ENCODE measurements around the gene ECE1.
"Not testable (repeated sequence)": the region's sequence is repeated elsewhere in the genome, so short reads cannot be mapped to it uniquely, and the experiment has no call there.

Gene ECE1

GRCh38 chr1:21174654-21175323 lies 115.5 kb downstream of the ECE1 start:
- Mint-ChIP-seq H3K27ac (peak overlapping the region; percentile 88), H3K4me1 (peaks cover 22% of the 10 kb centered on the region), H3K4me3 (peak overlapping the region; percentile 94), H3K36me3 (peaks cover 2% of the 10 kb centered on the region), H3K27me3 (no peaks in the 10 kb centered on the region), H3K9me3 (no peaks in the 10 kb centered on the region)
- ATAC-seq (ENCODE audit: low read depth) (no peak), DNase-seq (ENCODE audit: low spot score in 2 of 2) (no peak)

- H3K4me3 Mint-ChIP-seq: peak overlapping the region; percentile 94
- ATAC-seq (ENCODE audit: low read depth) (no peak), DNase-seq (ENCODE audit: low spot score in 2 of 2) (no peak)
- peaks cover 22% of the 10 kb centered on the region for H3K4me1 Mint-ChIP-seq
- no peaks in the 10 kb centered on the region for H3K27me3 Mint-ChIP-seq
- H3K27ac Mint-ChIP-seq: peak overlapping the region; percentile 88
- H3K9me3 Mint-ChIP-seq: no peaks in the 10 kb centered on the region
- H3K36me3 Mint-ChIP-seq: peaks cover 2% of the 10 kb centered on the region
Measured at GRCh38 chr1:21174230-21174629, 116.0 kb downstream of the ECE1 start.

GRCh38 chr1:21173096-21173495 lies 117.2 kb downstream of the ECE1 start:
- not testable (repeated sequence) for H3K27me3 Mint-ChIP-seq; H3K36me3 Mint-ChIP-seq; ATAC-seq (ENCODE audit: low read depth); H3K9me3 Mint-ChIP-seq; H3K27ac Mint-ChIP-seq; DNase-seq (ENCODE audit: low spot score in 2 of 2); H3K4me3 Mint-ChIP-seq
- peaks cover 22% of the 10 kb centered on the region for H3K4me1 Mint-ChIP-seq

GRCh38 chr1:21170837-21171236 lies 119.4 kb downstream of the ECE1 start:
- H3K9me3 Mint-ChIP-seq; ATAC-seq (ENCODE audit: low read depth); H3K36me3 Mint-ChIP-seq; H3K4me3 Mint-ChIP-seq; DNase-seq (ENCODE audit: low spot score in 2 of 2); H3K27me3 Mint-ChIP-seq: not testable (repeated sequence)
- H3K27ac Mint-ChIP-seq: peak overlapping the region; percentile 51
- H3K4me1 Mint-ChIP-seq: peaks cover 27% of the 10 kb centered on the region

GRCh38 chr1:21168444-21168843 lies 121.8 kb downstream of the ECE1 start:
- no peak overlapping the region for H3K27ac Mint-ChIP-seq
- no peak overlapping the region for H3K4me3 Mint-ChIP-seq
- peaks cover 12% of the 10 kb centered on the region for H3K36me3 Mint-ChIP-seq
- H3K27me3 Mint-ChIP-seq: no peaks in the 10 kb centered on the region
- H3K4me1 Mint-ChIP-seq: peaks cover 24% of the 10 kb centered on the region
- DNase-seq (ENCODE audit: low spot score in 2 of 2) (no peak), ATAC-seq (ENCODE audit: low read depth) (no peak)
- H3K9me3 Mint-ChIP-seq: no peaks in the 10 kb centered on the region

All from memory B cell (primary cell).